ENCODE results near the gene CAB39L.

CAB39L gene

GRCh38 chr13:49271264-49271663 is 172.6 kb downstream of the CAB39L start:
- no peak for DNase-seq

- no peak for DNase-seq
These were observed 178.0 kb downstream of the CAB39L start for GRCh38 chr13:49265822-49266221.

- no peak for DNase-seq
These were observed 181.2 kb downstream of the CAB39L start for GRCh38 chr13:49262634-49263033.

- no peak for DNase-seq
These were observed 184.3 kb downstream of the CAB39L start for GRCh38 chr13:49259586-49259985.
